Transverse colon (tissue), 4 donors: ENCODE measurements around the gene PLCB1.

ENCODE experiments used
- EP300 ChIP-seq: sonication (generic); formaldehyde crosslinking; IDR thresholded peaks from one replicate; pipeline ENCODE4 v1.6.1; 2017; ENCODE audit warnings: antibody characterized with exemption, low read depth
- POLR2A ChIP-seq: fragments of 450-650 bp; IDR thresholded peaks from one replicate; pipeline ENCODE4 v1.6.1; 2016; ENCODE audit warnings: antibody characterized with exemption, mild to moderate bottlenecking, moderate library complexity
- POLR2AphosphoS5 ChIP-seq, 3 donors: sonication (generic); formaldehyde crosslinking; IDR thresholded peaks; one replicate each; pipeline ENCODE4 v1.6.1; 2016; ENCODE audit warnings: antibody characterized with exemption in 3 of 3
- TF ChIP-seq, protein P1 (sequence below), 5 experiments: fragments of 200-600 bp in 3 of 5; fragments of 450-650 bp in 2 of 5; sonication (generic) in 3 of 5; IDR thresholded peaks; 1 replicate in 2 of 5; 2 replicates in 3 of 5; pipeline ENCODE4 v1.5.1; 2016 to 2017; ENCODE audit warnings: antibody characterized with exemption in 5 of 5, inconsistent platforms in 3 of 5, mild to moderate bottlenecking in 2 of 5, moderate library complexity in 1 of 5

DNA sequence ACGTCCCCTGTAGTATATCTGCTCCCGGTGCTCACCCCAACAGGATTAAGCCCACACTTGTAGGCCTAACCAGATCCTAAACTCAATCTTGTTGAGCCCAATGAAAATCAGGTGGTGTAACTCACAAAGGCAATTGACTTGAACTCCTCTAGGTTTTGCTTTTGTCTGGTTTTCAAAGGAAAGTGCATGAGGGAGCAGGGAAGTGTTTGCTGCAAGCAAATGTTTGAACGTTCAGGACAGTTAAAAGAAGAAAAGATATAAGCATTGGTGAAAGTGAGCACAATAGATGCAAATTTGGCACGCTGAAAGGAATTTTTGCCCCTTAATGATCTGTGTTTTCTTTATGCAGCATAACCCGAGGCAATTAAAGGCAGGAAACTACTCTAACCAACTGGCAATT is 212.6 kb downstream of the PLCB1 start:
- no peak for TF ChIP-seq POLR2AphosphoS5 (IDR thresholded peaks at IDR 0.05)
- TF ChIP-seq, protein P1, sequence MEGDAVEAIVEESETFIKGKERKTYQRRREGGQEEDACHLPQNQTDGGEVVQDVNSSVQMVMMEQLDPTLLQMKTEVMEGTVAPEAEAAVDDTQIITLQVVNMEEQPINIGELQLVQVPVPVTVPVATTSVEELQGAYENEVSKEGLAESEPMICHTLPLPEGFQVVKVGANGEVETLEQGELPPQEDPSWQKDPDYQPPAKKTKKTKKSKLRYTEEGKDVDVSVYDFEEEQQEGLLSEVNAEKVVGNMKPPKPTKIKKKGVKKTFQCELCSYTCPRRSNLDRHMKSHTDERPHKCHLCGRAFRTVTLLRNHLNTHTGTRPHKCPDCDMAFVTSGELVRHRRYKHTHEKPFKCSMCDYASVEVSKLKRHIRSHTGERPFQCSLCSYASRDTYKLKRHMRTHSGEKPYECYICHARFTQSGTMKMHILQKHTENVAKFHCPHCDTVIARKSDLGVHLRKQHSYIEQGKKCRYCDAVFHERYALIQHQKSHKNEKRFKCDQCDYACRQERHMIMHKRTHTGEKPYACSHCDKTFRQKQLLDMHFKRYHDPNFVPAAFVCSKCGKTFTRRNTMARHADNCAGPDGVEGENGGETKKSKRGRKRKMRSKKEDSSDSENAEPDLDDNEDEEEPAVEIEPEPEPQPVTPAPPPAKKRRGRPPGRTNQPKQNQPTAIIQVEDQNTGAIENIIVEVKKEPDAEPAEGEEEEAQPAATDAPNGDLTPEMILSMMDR (IDR thresholded peaks at IDR 0.05): no peak
- no peak for TF ChIP-seq EP300
- TF ChIP-seq POLR2A: no peak
